DND-41 (cell line): ENCODE measurements around the gene TMEM145.

Experiments
- CTCF ChIP-seq: IDR thresholded peaks from 2 replicates; pipeline ENCODE4 v1.5.1; 2012; ENCODE audit warnings: borderline replicate concordance, low read length, moderate library complexity, mild to moderate bottlenecking; ENCODE audit not compliant: poor library complexity, severe bottlenecking; ENCODE audit errors: extremely low read depth
- EZH2 ChIP-seq: IDR thresholded peaks from 3 replicates; pipeline ENCODE4 v1.6.1; 2012; ENCODE audit warnings: borderline replicate concordance, low read depth, mild to moderate bottlenecking, moderate library complexity, low read length, inconsistent platforms; ENCODE audit not compliant: severe bottlenecking

GRCh38 chr19:42282819-42283187, 30.3 kb upstream of the TMEM145 start:
- TF ChIP-seq CTCF = no peak
- TF ChIP-seq EZH2 = no peak
